KOPT-K1 (cell line): ENCODE results near the gene SLC39A1.

Source experiments
- H3K27ac ChIP-seq: fragments of 200-600 bp; sonication (generic); 2 replicates; pipeline ENCODE4 v1.5.1; 2016; ENCODE audit warnings: antibody characterized with exemption, mild to moderate bottlenecking, low read depth, low read length; ENCODE audit not compliant: poor library complexity, severe bottlenecking
- H3K36me3 ChIP-seq: fragments of 200-600 bp; sonication (generic); 2 replicates; pipeline ENCODE4 v1.5.1; 2017; ENCODE audit warnings: antibody characterized with exemption, mild to moderate bottlenecking, low read length, moderate library complexity; ENCODE audit not compliant: insufficient read depth
- H3K9me3 ChIP-seq: fragments of 200-600 bp; sonication (generic); 2 replicates; pipeline ENCODE4 v1.5.1; 2017; ENCODE audit warnings: antibody characterized with exemption, low read length, mild to moderate bottlenecking; ENCODE audit not compliant: insufficient read depth, poor library complexity, severe bottlenecking

SLC39A1 gene

GRCh38 chr1:153945795-153946621 lies 17.3 kb downstream of the SLC39A1 start:
- Histone ChIP-seq H3K9me3 (no peaks in the 10 kb centered on the region), H3K27ac (peak overlapping the region; percentile 86), H3K36me3 (peaks cover 65% of the 10 kb centered on the region)

- no peaks in the 10 kb centered on the region for H3K9me3 ChIP-seq
- peak overlapping the region; percentile 86 for H3K27ac ChIP-seq
- peaks cover 65% of the 10 kb centered on the region for H3K36me3 ChIP-seq
Observed at GRCh38 chr1:153945131-153945794, 18.1 kb downstream of the SLC39A1 start.

DNA sequence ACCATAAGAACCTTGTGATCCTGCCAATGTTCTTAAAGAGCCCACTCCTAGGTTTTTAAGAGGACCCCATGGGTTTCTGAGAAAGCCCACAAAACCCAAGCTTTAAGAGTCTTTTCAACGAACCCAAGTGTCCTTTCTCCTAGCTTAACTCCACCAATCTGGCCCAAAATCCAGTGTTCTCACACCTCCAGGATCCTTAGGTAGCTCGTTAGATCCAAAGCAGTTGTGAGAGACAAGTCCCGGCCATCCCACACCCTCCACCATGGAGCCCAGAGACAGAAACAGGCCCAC lies 18.6 kb downstream of the SLC39A1 start:
- H3K9me3 ChIP-seq = no peaks in the 10 kb centered on the region
- peaks cover 65% of the 10 kb centered on the region for H3K36me3 ChIP-seq
- peak overlapping the region; percentile 86 for H3K27ac ChIP-seq

GRCh38 chr1:153944005-153944826 lies 19.1 kb downstream of the SLC39A1 start:
- Histone ChIP-seq H3K27ac (peak overlapping the region; percentile 86), H3K36me3 (peaks cover 65% of the 10 kb centered on the region), H3K9me3 (no peaks in the 10 kb centered on the region)

DNA sequence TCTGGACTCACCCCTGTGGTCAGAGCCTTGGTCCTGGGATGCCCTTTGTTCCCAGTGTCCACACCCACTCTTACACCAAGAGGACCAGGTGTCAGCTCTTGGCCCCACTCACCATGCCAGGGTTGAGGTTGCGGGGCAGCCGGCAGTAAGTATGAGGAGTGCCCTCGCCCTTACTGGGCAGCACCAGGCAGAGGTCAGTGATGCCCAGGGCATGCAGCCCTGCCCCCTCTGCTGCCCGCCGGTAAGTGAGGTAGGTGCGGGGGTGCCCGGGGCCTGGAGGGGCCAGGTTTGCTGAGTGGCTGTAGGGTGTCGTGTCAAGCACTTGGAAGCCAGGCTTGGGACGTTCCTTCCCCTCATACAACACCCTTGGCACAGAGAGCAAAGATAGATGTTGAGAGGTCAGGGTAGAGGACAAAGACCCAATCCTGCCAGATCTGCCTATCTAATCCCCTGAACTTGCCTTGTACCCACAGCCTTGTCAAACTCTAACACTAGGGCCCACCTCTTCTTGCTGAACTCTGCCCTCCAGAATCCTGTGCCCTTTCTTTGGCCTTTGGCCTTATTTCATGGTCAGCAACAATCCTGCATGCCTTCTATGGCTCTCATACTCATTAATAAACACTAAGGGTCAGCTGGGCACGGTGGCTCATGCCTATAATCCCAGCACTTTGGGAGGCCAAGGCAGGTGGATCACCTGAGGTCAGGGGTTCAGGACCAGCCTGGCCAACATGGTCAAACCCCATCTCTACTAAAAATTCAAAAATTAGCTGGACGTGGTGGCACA lies 20.4 kb downstream of the SLC39A1 start:
- H3K9me3 ChIP-seq = no peaks in the 10 kb centered on the region
- H3K36me3 ChIP-seq = peaks cover 60% of the 10 kb centered on the region
- H3K27ac ChIP-seq = no peak overlapping the region

GRCh38 chr1:153941826-153942725 lies 21.3 kb downstream of the SLC39A1 start:
- peaks cover 65% of the 10 kb centered on the region for H3K36me3 ChIP-seq
- H3K27ac ChIP-seq = no peak overlapping the region
- H3K9me3 ChIP-seq = no peaks in the 10 kb centered on the region

DNA sequence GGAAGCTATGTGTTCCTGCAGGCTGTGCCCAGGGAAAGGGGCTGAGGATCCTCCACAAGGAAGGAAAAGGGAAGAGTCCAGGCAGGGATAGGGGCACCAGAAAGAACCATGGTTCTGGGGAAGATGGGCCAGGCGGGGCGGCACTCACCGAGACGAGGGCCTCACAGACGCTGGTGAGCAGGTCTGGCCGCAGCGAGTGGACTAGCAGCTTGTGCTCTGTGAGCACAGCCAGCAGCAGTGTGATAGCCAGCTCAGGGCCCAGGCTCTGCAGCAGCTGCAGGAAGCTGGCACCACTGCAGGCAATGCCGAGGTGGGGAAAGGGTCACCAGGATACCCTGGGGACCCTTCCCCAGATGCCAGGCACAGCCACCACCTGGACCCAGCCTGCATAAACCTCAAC lies 22.6 kb downstream of the SLC39A1 start:
- Histone ChIP-seq H3K36me3 (peaks cover 78% of the 10 kb centered on the region), H3K27ac (no peak overlapping the region), H3K9me3 (no peaks in the 10 kb centered on the region)

DNA sequence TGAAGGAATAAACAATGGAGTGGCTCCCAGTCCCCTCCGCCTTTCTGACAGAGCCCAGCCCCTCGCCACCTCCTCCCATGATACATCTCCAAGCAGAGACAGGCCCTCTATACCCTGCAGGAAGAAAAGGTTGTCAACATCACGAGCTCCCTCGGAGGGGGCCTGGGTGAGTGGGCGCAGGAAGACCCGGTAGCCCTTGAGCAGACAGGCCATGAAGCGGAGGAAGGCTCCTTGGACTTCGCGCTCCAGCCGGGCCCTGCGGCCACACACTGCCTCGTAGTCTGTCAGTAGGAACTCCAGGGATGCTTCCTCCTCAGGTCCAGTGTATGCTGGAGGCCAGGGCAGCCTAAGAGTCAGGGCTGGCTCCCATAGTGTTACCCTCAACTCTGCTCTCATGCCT lies 23.9 kb downstream of the SLC39A1 start:
- Histone ChIP-seq H3K36me3 (peaks cover 91% of the 10 kb centered on the region), H3K27ac (no peak overlapping the region), H3K9me3 (no peaks in the 10 kb centered on the region)

- H3K9me3 ChIP-seq = no peaks in the 10 kb centered on the region
- no peak overlapping the region for H3K27ac ChIP-seq
- H3K36me3 ChIP-seq = peaks cover 92% of the 10 kb centered on the region
Observed at GRCh38 chr1:153938996-153939395, 24.3 kb downstream of the SLC39A1 start.

GRCh38 chr1:153937331-153937730 lies 26.0 kb downstream of the SLC39A1 start:
- H3K36me3 ChIP-seq = peaks cover 95% of the 10 kb centered on the region

DNA sequence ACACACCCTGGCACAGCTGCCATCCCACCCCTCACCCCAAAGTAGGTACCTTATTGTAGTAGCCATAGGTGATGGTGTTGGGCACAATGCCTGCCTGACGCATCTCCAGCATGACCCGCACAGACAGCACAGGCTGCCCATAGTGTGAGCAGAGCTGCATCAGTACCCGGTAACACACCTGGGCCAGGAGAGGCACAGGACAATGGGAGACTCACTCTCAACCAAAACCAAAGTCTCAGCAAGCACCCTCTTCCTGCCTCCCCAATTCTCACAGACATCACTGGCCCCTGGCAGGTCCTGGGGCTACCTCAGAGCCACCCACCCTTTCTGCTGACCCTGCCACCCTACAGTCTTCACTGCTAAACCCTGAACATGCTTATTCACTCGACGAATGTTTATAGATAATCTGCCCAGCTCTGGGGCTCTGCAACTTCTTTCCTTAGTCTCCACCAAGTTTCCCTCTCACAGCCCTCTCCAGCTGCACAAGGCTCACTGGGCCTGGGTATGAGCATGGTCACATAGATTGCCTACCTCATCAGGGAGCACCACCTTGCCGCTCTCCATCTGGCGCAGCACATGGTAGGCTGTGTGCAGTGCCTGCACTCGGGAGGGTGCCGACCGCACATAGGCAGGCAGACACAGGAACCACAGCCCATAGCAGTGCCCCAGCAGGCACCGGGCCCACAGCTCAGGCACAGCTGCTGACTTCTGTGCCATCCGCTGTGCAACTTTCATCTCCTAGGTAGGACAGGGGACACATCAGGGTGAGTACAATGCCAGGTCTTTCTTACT lies 27.1 kb downstream of the SLC39A1 start:
- Histone ChIP-seq H3K9me3 (no peaks in the 10 kb centered on the region), H3K36me3 (peaks cover 90% of the 10 kb centered on the region), H3K27ac (no peak overlapping the region)

More at GRCh38 chr1:153937331-153937730, 26.0 kb downstream of the SLC39A1 start:
- Histone ChIP-seq H3K9me3 (no peaks in the 10 kb centered on the region), H3K27ac (no peak overlapping the region)

DNA sequence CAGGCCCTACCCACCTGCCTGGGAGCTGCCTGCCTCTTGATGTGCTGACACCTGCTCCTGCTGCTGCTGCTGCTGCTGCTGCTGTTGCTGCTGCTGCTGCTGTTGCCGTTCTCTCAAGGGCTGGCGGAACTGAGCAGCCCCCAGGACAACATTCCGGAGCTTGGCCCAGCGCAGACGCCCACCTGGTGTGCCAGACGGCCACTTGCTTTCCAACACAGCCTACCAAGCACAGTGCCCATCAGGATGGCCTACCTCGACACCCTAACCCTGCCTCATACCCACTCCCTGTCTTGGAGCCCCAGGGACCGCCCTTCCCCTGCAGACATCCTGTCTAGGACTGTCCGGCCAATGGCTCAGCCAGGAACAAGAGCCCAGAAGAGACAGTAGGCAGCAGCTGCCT lies 28.6 kb downstream of the SLC39A1 start:
- Histone ChIP-seq H3K36me3 (peaks cover 90% of the 10 kb centered on the region), H3K27ac (no peak overlapping the region), H3K9me3 (no peaks in the 10 kb centered on the region)

GRCh38 chr1:153933955-153934354 lies 29.4 kb downstream of the SLC39A1 start:
- H3K36me3 ChIP-seq = peaks cover 90% of the 10 kb centered on the region
- no peak overlapping the region for H3K27ac ChIP-seq
- H3K9me3 ChIP-seq = no peaks in the 10 kb centered on the region
